OCI-LY7 (cell line): ENCODE results near the gene ATP9A. TPM values are rescaled to one million over a fixed set of nuclear protein-coding genes. Genes with fewer than 3 reads are reported as not detected.
A peak's percentile ranks its signal among the peaks of the same experiment; 100 is the strongest.

ENCODE experiments used
- BruUV-seq: library from RNA; stranded (reverse); fragments of 400-500 nt; replicated peaks from 2 replicates; lab custom pipeline; 2021; lab: Mats Ljungman, UMichigan
- CTCF ChIA-PET: fragments of 300-600 bp; sonication (Branson Sonifier 250); formaldehyde crosslinking; loops from one replicate; lab custom pipeline; 2022; ENCODE audit warnings: antibody characterized with exemption; ENCODE audit not compliant: unreplicated experiment; lab: Charles Lee
- POLR2A ChIA-PET: fragments of 300-600 bp; sonication (Branson Sonifier 250); formaldehyde crosslinking; loops from one replicate; lab custom pipeline; 2022; ENCODE audit warnings: antibody characterized with exemption; lab: Charles Lee
- DNase-seq: peaks from one replicate; pipeline ENCODE4 v3.0.0-alpha.2; 2015; ENCODE audit warnings: low spot score
- H2AFZ ChIP-seq: fragments of 200-600 bp; sonication (generic), shearing (Covaris generic); 2 replicates; pipeline ENCODE4 v1.6.1; 2014; ENCODE audit warnings: mild to moderate bottlenecking, antibody characterized with exemption, low read length, moderate library complexity
- H3K27ac ChIP-seq: fragments of 200-600 bp; sonication (generic); 2 replicates; pipeline ENCODE4 v1.5.1; 2014; ENCODE audit warnings: mixed run types, low read depth, mild to moderate bottlenecking, moderate library complexity, low read length, inconsistent platforms; ENCODE audit not compliant: poor library complexity, severe bottlenecking
- H3K36me3 ChIP-seq: fragments of 200-600 bp; sonication (generic); 2 replicates; pipeline ENCODE4 v1.6.1; 2014; ENCODE audit warnings: mild to moderate bottlenecking, antibody characterized with exemption, low read length, moderate library complexity, mixed read lengths; ENCODE audit not compliant: insufficient read depth
- H3K4me1 ChIP-seq: fragments of 200-600 bp; sonication (generic); 2 replicates; pipeline ENCODE4 v1.5.1; 2014; ENCODE audit warnings: mild to moderate bottlenecking, low read length; ENCODE audit not compliant: insufficient read depth, poor library complexity, severe bottlenecking
- H3K4me2 ChIP-seq: fragments of 200-600 bp; sonication (generic); 2 replicates; pipeline ENCODE4 v1.6.1; 2014; ENCODE audit warnings: mild to moderate bottlenecking, low read length
- H3K4me3 ChIP-seq: fragments of 200-600 bp; sonication (generic); 2 replicates; pipeline ENCODE4 v1.5.1; 2014; ENCODE audit warnings: mild to moderate bottlenecking, low read depth, low read length; ENCODE audit not compliant: poor library complexity, severe bottlenecking
- H3K79me2 ChIP-seq: fragments of 200-600 bp; sonication (generic); 2 replicates; pipeline ENCODE4 v1.6.1; 2016; ENCODE audit warnings: low read depth, mild to moderate bottlenecking, low read length, moderate library complexity, mixed read lengths; ENCODE audit not compliant: insufficient read depth
- H3K9me2 ChIP-seq: fragments of 200-600 bp; sonication (generic); 2 replicates; pipeline ENCODE4 v1.6.1; 2016; ENCODE audit warnings: mild to moderate bottlenecking, low read length, mixed read lengths; ENCODE audit not compliant: insufficient read depth
- H3K9me3 ChIP-seq: fragments of 200-600 bp; sonication (generic); 2 replicates; pipeline ENCODE4 v1.6.1; 2014; ENCODE audit warnings: mild to moderate bottlenecking, mixed run types, low read length, mixed read lengths
- H4K20me1 ChIP-seq: fragments of 200-600 bp; sonication (generic); 2 replicates; pipeline ENCODE4 v1.6.1; 2014; ENCODE audit warnings: mild to moderate bottlenecking, antibody characterized with exemption, low read length, moderate library complexity, mixed read lengths; ENCODE audit not compliant: insufficient read depth
- CTCF ChIP-seq: fragments of 200-600 bp; sonication (generic); conservative IDR thresholded peaks from 2 replicates; pipeline ENCODE4 v1.5.1; 2014; ENCODE audit warnings: mild to moderate bottlenecking, antibody characterized with exemption, low read length, moderate library complexity, mixed read lengths
- EZH2phosphoT487 ChIP-seq: fragments of 200-600 bp; sonication (generic); IDR thresholded peaks from 2 replicates; pipeline ENCODE4 v1.6.1; 2018; ENCODE audit warnings: low read depth, borderline replicate concordance, mild to moderate bottlenecking, mixed run types, antibody characterized with exemption, low read length, moderate library complexity, mixed read lengths
- intact Hi-C: fragments of 100-400 bp; cut with micrococcal nuclease; formaldehyde crosslinking; loops from one replicate; pipeline ENCODE4 v1.10.0; 2022; ENCODE audit not compliant: unreplicated experiment
- total RNA-seq, 2 experiments: library from RNA; depleted of rRNA in 1 of 2; stranded (reverse); fragments of >200 nt in 1 of 2; shearing (Covaris generic) in 1 of 2; gene quantifications; 2 replicates each; pipeline ENCODE4 v1.2.3, GENCODE V29; 2014 to 2022

Gene ATP9A
- total RNA-seq, 2 experiments from 2014 or later = 0.67 to 0.85 TPM

- Histone ChIP-seq H4K20me1 (no peaks in the 10 kb centered on the region), H3K9me2 (no peaks in the 10 kb centered on the region), H2AFZ (peak overlapping the region; percentile 25; the same call in 1 of the 2 replicates), H3K27ac (no peak overlapping the region), H3K79me2 (no peaks in the 10 kb centered on the region), H3K9me3 (no peaks in the 10 kb centered on the region), H3K4me2 (no peak overlapping the region), H3K4me3 (no peak overlapping the region), H3K36me3 (no peaks in the 10 kb centered on the region), H3K4me1 (peaks cover 10% of the 10 kb centered on the region)
- TF ChIP-seq EZH2phosphoT487 = no peak
- no peak for TF ChIP-seq CTCF
- ChIA-PET CTCF (interaction anchor here (0.5 to 1.4 kb wide), 5 partner anchors 10 to 237 kb away, joined by 3 to 4 read pairs (median 4); no protein-coding TSS in a partner anchor), POLR2A (interaction anchor here (0.6 to 2.0 kb wide), 6 partner anchors 9 to 270 kb away, joined by 3 to 8 read pairs (median 3); no protein-coding TSS in a partner anchor)
- BruUV-seq = no TSS peak
- intact Hi-C loops = no loop called here
- DNase-seq = no peak
Observed at GRCh38 chr20:51610111-51610510, 158.1 kb downstream of the ATP9A start.

GRCh38 chr20:51609251-51609650 lies 158.9 kb downstream of the ATP9A start:
- no peaks in the 10 kb centered on the region for H3K9me3 ChIP-seq
- no peak overlapping the region for H3K27ac ChIP-seq
- no TSS peak for BruUV-seq
- ChIA-PET CTCF (interaction anchor here (1.4 kb wide), 1 partner anchor 11 kb away, joined by 4 read pairs; no protein-coding TSS in a partner anchor), POLR2A (interaction anchor here (0.5 to 0.6 kb wide), 2 partner anchors 7 to 53 kb away, joined by 3 read pairs; no protein-coding TSS in a partner anchor)
- H3K9me2 ChIP-seq = no peaks in the 10 kb centered on the region
- H3K36me3 ChIP-seq = no peaks in the 10 kb centered on the region
- H2AFZ ChIP-seq = no peak overlapping the region
- intact Hi-C loops = no loop called here
- H3K4me2 ChIP-seq = no peak overlapping the region
- H3K4me1 ChIP-seq = peaks cover 4% of the 10 kb centered on the region
- H3K4me3 ChIP-seq = no peak overlapping the region
- H3K79me2 ChIP-seq = no peaks in the 10 kb centered on the region
- no peaks in the 10 kb centered on the region for H4K20me1 ChIP-seq
- no peak for TF ChIP-seq CTCF
- TF ChIP-seq EZH2phosphoT487 = no peak
- DNase-seq = no peak

GRCh38 chr20:51608061-51608460 lies 160.1 kb downstream of the ATP9A start:
- H3K9me3 ChIP-seq = no peaks in the 10 kb centered on the region
- no peak overlapping the region for H3K27ac ChIP-seq
- POLR2A ChIA-PET = interaction anchor here (0.6 to 0.9 kb wide), 2 partner anchors 229 to 346 kb away, joined by 3 to 4 read pairs; no protein-coding TSS in a partner anchor
- intact Hi-C loops = no loop called here
- no peaks in the 10 kb centered on the region for H3K36me3 ChIP-seq
- CTCF ChIA-PET = no interaction called here
- TF ChIP-seq EZH2phosphoT487 = no peak
- no peak for TF ChIP-seq CTCF
- H2AFZ ChIP-seq = no peak overlapping the region
- no TSS peak for BruUV-seq
- H3K4me1 ChIP-seq = no peaks in the 10 kb centered on the region
- DNase-seq = no peak
- no peaks in the 10 kb centered on the region for H4K20me1 ChIP-seq
- no peak overlapping the region for H3K4me2 ChIP-seq
- no peak overlapping the region for H3K4me3 ChIP-seq
- H3K79me2 ChIP-seq = no peaks in the 10 kb centered on the region
- H3K9me2 ChIP-seq = no peaks in the 10 kb centered on the region
